Measurements from ENCODE around the gene MTAP.
"Not testable (repeated sequence)": the region's sequence is repeated elsewhere in the genome, so short reads cannot be mapped to it uniquely, and the experiment has no call there.

DNA sequence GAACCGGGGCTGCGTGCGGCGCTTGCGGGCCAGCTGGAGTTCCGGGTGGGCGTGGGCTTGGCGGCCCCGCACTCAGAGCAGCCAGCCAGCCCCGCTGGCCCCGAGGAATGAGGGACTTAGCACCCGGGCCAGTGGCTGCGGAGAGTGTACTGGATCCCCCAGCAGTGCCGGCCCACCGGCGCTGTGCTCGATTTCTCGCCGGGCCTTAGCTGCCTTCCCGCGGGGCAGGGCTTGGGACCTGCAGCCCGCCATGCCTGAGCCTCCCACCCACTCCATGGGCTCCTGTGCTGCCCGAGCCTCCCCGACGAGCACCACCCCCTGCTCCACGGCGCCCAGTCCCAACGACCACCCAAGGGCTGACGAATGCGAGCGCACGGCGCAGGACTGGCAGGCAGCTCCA lies 156.8 kb downstream of the MTAP start:
- TF ChIP-seq, protein P1, sequence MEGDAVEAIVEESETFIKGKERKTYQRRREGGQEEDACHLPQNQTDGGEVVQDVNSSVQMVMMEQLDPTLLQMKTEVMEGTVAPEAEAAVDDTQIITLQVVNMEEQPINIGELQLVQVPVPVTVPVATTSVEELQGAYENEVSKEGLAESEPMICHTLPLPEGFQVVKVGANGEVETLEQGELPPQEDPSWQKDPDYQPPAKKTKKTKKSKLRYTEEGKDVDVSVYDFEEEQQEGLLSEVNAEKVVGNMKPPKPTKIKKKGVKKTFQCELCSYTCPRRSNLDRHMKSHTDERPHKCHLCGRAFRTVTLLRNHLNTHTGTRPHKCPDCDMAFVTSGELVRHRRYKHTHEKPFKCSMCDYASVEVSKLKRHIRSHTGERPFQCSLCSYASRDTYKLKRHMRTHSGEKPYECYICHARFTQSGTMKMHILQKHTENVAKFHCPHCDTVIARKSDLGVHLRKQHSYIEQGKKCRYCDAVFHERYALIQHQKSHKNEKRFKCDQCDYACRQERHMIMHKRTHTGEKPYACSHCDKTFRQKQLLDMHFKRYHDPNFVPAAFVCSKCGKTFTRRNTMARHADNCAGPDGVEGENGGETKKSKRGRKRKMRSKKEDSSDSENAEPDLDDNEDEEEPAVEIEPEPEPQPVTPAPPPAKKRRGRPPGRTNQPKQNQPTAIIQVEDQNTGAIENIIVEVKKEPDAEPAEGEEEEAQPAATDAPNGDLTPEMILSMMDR (IDR thresholded peaks at IDR 0.05): not testable (repeated sequence)
- TF ChIP-seq POLR2A, POLR2AphosphoS5 (IDR thresholded peaks at IDR 0.05): not testable (repeated sequence)

Measured in stomach (tissue), 4 donors.